CD4-positive, alpha-beta T cell treated with Interleukin-17A for 1 hour (primary cell): Measurements from ENCODE around the gene PELO.

Source experiments
- DNase-seq: peaks from one replicate; pipeline ENCODE4 v3.0.0-alpha.2; 2020

PELO gene

GRCh38 chr5:52773342-52773741 is 14.4 kb upstream of the PELO start:
- DNase-seq: no peak

- peak; percentile 21 for DNase-seq
Observed at GRCh38 chr5:52774005-52774410, 13.7 kb upstream of the PELO start.

- DNase-seq: peak; percentile 59
Observed at GRCh38 chr5:52776116-52776515, 11.6 kb upstream of the PELO start.

GRCh38 chr5:52777186-52777585 is 10.5 kb upstream of the PELO start:
- DNase-seq: no peak

GRCh38 chr5:52778781-52779180 is 8.9 kb upstream of the PELO start:
- no peak for DNase-seq

GRCh38 chr5:52779213-52779612 is 8.5 kb upstream of the PELO start:
- no peak for DNase-seq

- no peak for DNase-seq
Observed at GRCh38 chr5:52783226-52783959, 4.3 kb upstream of the PELO start.

- no peak for DNase-seq
Observed at GRCh38 chr5:52784737-52785136, 3.0 kb upstream of the PELO start.

GRCh38 chr5:52786391-52786790 is 1.3 kb upstream of the PELO start:
- no peak for DNase-seq

- peak; percentile 62 for DNase-seq
Observed at GRCh38 chr5:52786949-52787599, 642 bp upstream of the PELO start.

GRCh38 chr5:52788505-52788821 is 747 bp downstream of the PELO start:
- DNase-seq: no peak

GRCh38 chr5:52789378-52789777 is 1.7 kb downstream of the PELO start:
- DNase-seq: no peak

- DNase-seq: no peak
Observed at GRCh38 chr5:52789851-52790250, 2.1 kb downstream of the PELO start.

- DNase-seq: no peak
Observed at GRCh38 chr5:52791366-52791765, 3.6 kb downstream of the PELO start.

GRCh38 chr5:52794519-52794918 is 6.8 kb downstream of the PELO start:
- DNase-seq: no peak

- DNase-seq: no peak
Observed at GRCh38 chr5:52796031-52796430, 8.3 kb downstream of the PELO start.

GRCh38 chr5:52796516-52797103 is 8.9 kb downstream of the PELO start:
- DNase-seq: no peak

- DNase-seq: no peak
Observed at GRCh38 chr5:52798938-52799337, 11.2 kb downstream of the PELO start.

GRCh38 chr5:52799358-52799982 is 11.8 kb downstream of the PELO start:
- DNase-seq: no peak

GRCh38 chr5:52799983-52800393 is 12.3 kb downstream of the PELO start:
- peak; percentile 94 for DNase-seq

GRCh38 chr5:52800394-52801213 is 12.9 kb downstream of the PELO start:
- peak; percentile 60 for DNase-seq

GRCh38 chr5:52801329-52801728 is 13.6 kb downstream of the PELO start:
- no peak for DNase-seq
